Suprapubic skin (tissue), 4 donors: ENCODE results near the gene SCN4A. TPM values are rescaled to one million over a fixed set of nuclear protein-coding genes. Genes with fewer than 3 reads are reported as not detected.

ENCODE experiments used
- DNase-seq, 2 donors: peaks; one replicate each; pipeline ENCODE4 v3.0.0-alpha.2; 2019; ENCODE audit warnings: low spot score in 2 of 2
- H3K27ac ChIP-seq: fragments of 200-600 bp; sonication (generic); one replicate; pipeline ENCODE4 v1.5.1; 2019
- H3K27me3 ChIP-seq: fragments of 200-600 bp; sonication (generic); one replicate; pipeline ENCODE4 v1.5.1; 2019
- H3K36me3 ChIP-seq: fragments of 200-600 bp; sonication (generic); one replicate; pipeline ENCODE4 v1.5.1; 2019
- H3K4me1 ChIP-seq: fragments of 200-600 bp; sonication (generic); one replicate; pipeline ENCODE4 v1.5.1; 2019
- H3K4me3 ChIP-seq: fragments of 200-600 bp; sonication (generic); one replicate; pipeline ENCODE4 v1.5.1; 2019; ENCODE audit warnings: mild to moderate bottlenecking
- H3K9me3 ChIP-seq: fragments of 200-600 bp; sonication (generic); one replicate; pipeline ENCODE4 v1.5.1; 2019
- CTCF ChIP-seq, 2 donors: fragments of 200-600 bp in 1 of 2; fragments of 450-650 bp in 1 of 2; sonication (generic) in 1 of 2; IDR thresholded peaks; one replicate each; pipeline ENCODE4 v1.5.1; 2016 to 2019; ENCODE audit warnings: antibody characterized with exemption in 2 of 2, mild to moderate bottlenecking in 1 of 2, moderate library complexity in 1 of 2
- EP300 ChIP-seq: sonication (generic); formaldehyde crosslinking; IDR thresholded peaks from one replicate; pipeline ENCODE4 v1.6.1; 2017; ENCODE audit warnings: antibody characterized with exemption
- POLR2A ChIP-seq, 2 donors: fragments of 450-650 bp; IDR thresholded peaks; one replicate each; pipeline ENCODE4 v1.6.1; 2017; ENCODE audit warnings: antibody characterized with exemption in 2 of 2, mild to moderate bottlenecking in 2 of 2, moderate library complexity in 2 of 2
- POLR2AphosphoS5 ChIP-seq, 3 donors: sonication (generic); formaldehyde crosslinking; IDR thresholded peaks; one replicate each; pipeline ENCODE4 v1.6.1; 2017; ENCODE audit warnings: antibody characterized with exemption in 3 of 3
- WGBS: methylation state at CpG from one replicate; pipeline ENCODE4 v1.1.5; 2018; 5-methylcytosine and 5-hydroxymethylcytosine counted together
- total RNA-seq, 4 donors: library from RNA; depleted of rRNA; stranded (reverse); fragments of >200 nt; gene quantifications; one replicate each; pipeline ENCODE4 v1.1.0, GENCODE V29; 2016

The SCN4A gene
- total RNA-seq, 4 donors from 2014 or later = 0.45 to 4.5 (median 1.6) TPM

DNA sequence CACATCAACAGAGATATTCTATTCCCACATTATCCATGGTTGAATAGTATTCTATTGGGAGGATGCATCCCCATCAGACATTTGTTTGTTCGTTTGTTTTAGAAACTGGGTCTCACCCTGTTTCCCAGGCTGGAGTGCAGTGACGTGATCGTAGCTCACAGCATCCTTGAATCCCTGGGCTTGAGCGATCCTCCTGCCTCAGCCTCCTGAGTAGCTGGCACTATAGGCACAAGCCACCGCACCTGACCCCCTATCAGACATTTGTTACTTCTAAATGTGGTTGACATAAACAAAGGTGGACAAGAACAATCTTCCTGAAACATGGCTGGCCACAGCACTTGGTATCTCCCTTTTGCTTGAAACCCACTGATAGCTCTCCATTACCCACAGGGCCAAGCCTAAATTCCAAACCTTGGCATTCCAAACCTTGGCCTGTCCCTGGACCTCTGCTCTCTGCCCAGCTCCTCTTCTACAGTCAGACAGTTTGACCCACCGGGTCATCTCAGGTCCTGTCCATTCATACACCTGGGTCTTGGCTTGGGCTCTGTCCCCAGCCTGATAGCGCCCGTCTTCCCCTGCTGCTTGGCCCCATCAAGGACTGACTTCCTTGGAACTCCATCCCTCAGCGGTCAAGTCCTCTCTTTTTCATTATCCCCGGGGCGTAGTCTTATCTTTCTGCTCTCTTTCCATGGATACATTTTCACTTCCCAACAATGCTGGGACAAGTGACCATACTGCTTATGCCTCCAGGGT is 23.9 kb upstream of the SCN4A start:
- TF ChIP-seq EP300 (no peak), POLR2AphosphoS5 (IDR thresholded peaks at IDR 0.05) (no peak), POLR2A (IDR thresholded peaks at IDR 0.05) (no peak), CTCF (IDR thresholded peaks at IDR 0.05) (no peak)
- H3K4me3 ChIP-seq = no peak overlapping the region
- peaks cover 15% of the 10 kb centered on the region for H3K4me1 ChIP-seq
- no peaks in the 10 kb centered on the region for H3K9me3 ChIP-seq
- H3K27me3 ChIP-seq = peaks cover 51% of the 10 kb centered on the region
- WGBS = 97% methylated on average over 11 of the region's 11 CpGs
- no peaks in the 10 kb centered on the region for H3K36me3 ChIP-seq
- DNase-seq = peak; percentile 31 to 32
- no peak overlapping the region for H3K27ac ChIP-seq

DNA sequence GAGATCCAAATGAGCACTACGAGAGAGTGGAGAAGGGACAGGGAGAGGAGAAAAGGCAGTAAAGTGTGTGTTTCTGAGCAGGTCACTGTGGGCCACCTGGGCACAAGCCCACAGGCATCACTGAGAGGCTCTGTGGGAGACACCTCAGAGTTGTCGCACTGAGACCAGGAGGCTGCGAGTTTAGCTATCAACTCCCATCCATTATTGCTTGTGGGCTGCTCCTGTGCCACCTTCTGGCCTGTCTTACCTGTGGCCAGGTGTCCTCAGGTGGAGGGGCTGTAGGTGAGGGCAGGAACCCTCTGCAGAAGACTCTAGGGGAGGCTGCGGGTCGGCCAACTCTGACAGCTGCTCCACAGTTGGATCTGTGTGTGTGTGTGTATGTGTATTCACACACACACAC is 22.9 kb upstream of the SCN4A start:
- H3K4me3 ChIP-seq = no peak overlapping the region
- TF ChIP-seq EP300 = no peak
- no peak for TF ChIP-seq POLR2A (IDR thresholded peaks at IDR 0.05)
- no peak for TF ChIP-seq CTCF (IDR thresholded peaks at IDR 0.05)
- TF ChIP-seq POLR2AphosphoS5 (IDR thresholded peaks at IDR 0.05) = no peak
- 86% methylated on average over 5 of the region's 5 CpGs for WGBS
- no peaks in the 10 kb centered on the region for H3K36me3 ChIP-seq
- peak; percentile 18 to 57 for DNase-seq
- peaks cover 17% of the 10 kb centered on the region for H3K4me1 ChIP-seq
- H3K9me3 ChIP-seq = no peaks in the 10 kb centered on the region
- H3K27ac ChIP-seq = no peak overlapping the region
- peaks cover 56% of the 10 kb centered on the region for H3K27me3 ChIP-seq

GRCh38 chr17:63993368-63993985 is 20.8 kb upstream of the SCN4A start:
- no peaks in the 10 kb centered on the region for H3K9me3 ChIP-seq
- H3K36me3 ChIP-seq = no peaks in the 10 kb centered on the region
- TF ChIP-seq CTCF (IDR thresholded peaks at IDR 0.05) (no peak), POLR2AphosphoS5 (IDR thresholded peaks at IDR 0.05) (no peak), POLR2A (IDR thresholded peaks at IDR 0.05) (no peak), EP300 (no peak)
- peaks cover 20% of the 10 kb centered on the region for H3K4me1 ChIP-seq
- 67% methylated on average over 2 of the region's 3 CpGs for WGBS
- H3K27ac ChIP-seq = no peak overlapping the region
- H3K27me3 ChIP-seq = peaks cover 57% of the 10 kb centered on the region
- no peak overlapping the region for H3K4me3 ChIP-seq
- DNase-seq = peak; percentile 40 to 43

DNA sequence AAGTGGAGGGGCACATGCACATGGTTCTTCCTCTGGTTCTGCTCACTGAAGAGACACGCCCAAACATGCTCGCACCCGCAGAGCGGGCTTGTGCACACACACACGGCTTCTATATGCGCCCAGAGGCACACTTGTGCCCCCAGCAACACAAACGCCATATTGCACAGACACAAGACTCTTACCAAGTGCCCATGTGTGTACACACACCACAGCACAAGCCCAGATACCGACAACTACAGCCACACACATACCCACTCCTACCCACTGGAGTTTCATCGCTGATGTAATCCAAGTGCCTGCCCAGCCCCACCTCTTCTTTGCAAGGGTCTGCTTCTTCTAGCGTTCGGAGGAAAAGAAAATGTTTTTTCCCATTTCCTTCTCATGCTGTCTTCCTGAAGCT is 18.9 kb upstream of the SCN4A start:
- H3K4me3 ChIP-seq = no peak overlapping the region
- H3K4me1 ChIP-seq = peaks cover 21% of the 10 kb centered on the region
- WGBS = 47% methylated on average over 10 of the region's 11 CpGs
- no peak overlapping the region for H3K27ac ChIP-seq
- H3K9me3 ChIP-seq = no peaks in the 10 kb centered on the region
- no peaks in the 10 kb centered on the region for H3K36me3 ChIP-seq
- peaks cover 46% of the 10 kb centered on the region for H3K27me3 ChIP-seq
- no peak for TF ChIP-seq CTCF (IDR thresholded peaks at IDR 0.05)
- no peak for TF ChIP-seq EP300
- TF ChIP-seq POLR2A (IDR thresholded peaks at IDR 0.05) = no peak
- TF ChIP-seq POLR2AphosphoS5 (IDR thresholded peaks at IDR 0.05) = no peak
- DNase-seq = no peak

GRCh38 chr17:63989622-63990345 is 17.1 kb upstream of the SCN4A start:
- peaks cover 36% of the 10 kb centered on the region for H3K27me3 ChIP-seq
- TF ChIP-seq CTCF (IDR thresholded peaks at IDR 0.05) = no peak
- no peak for TF ChIP-seq EP300
- TF ChIP-seq POLR2A (IDR thresholded peaks at IDR 0.05) = no peak
- TF ChIP-seq POLR2AphosphoS5 (IDR thresholded peaks at IDR 0.05) = no peak
- H3K27ac ChIP-seq = no peak overlapping the region
- H3K36me3 ChIP-seq = no peaks in the 10 kb centered on the region
- H3K4me1 ChIP-seq = peaks cover 35% of the 10 kb centered on the region
- WGBS = 79% methylated on average over 21 of the region's 21 CpGs
- H3K9me3 ChIP-seq = no peaks in the 10 kb centered on the region
- H3K4me3 ChIP-seq = no peak overlapping the region
- peak in 1 of 2 donors; percentile 53 for DNase-seq
